Activated CD4-positive, alpha-beta T cell treated with anti-CD3 and anti-CD28 coated beads, Interleukin-2, amount 10 ng/mL, durations not matched to agents 24 days and 14 days (primary cell): ENCODE data around the gene PDXDC1. TPM values are rescaled to one million over a fixed set of nuclear protein-coding genes. Genes with fewer than 3 reads are reported as not detected.
"Not testable (repeated sequence)": the region's sequence is repeated elsewhere in the genome, so short reads cannot be mapped to it uniquely, and the experiment has no call there.

ENCODE experiments used
- DNase-seq: peaks from one replicate; pipeline ENCODE4 v3.0.0; 2022
- H3K27ac Mint-ChIP-seq: one replicate; pipeline ENCODE4 v1.8.0; 2022; ENCODE audit warnings: mild to moderate bottlenecking, mixed read lengths
- H3K27me3 Mint-ChIP-seq: one replicate; pipeline ENCODE4 v1.8.0; 2022; ENCODE audit warnings: mixed read lengths
- H3K36me3 Mint-ChIP-seq: one replicate; pipeline ENCODE4 v1.8.0; 2022; ENCODE audit warnings: low read depth, mild to moderate bottlenecking, mixed read lengths
- H3K4me1 Mint-ChIP-seq: one replicate; pipeline ENCODE4 v1.8.0; 2021; ENCODE audit warnings: mixed read lengths
- H3K4me3 Mint-ChIP-seq: one replicate; pipeline ENCODE4 v1.8.0; 2022; ENCODE audit warnings: mild to moderate bottlenecking, moderate library complexity, mixed read lengths
- H3K9me3 Mint-ChIP-seq: one replicate; pipeline ENCODE4 v1.8.0; 2021; ENCODE audit warnings: mixed read lengths
- intact Hi-C: fragments of 100-400 bp; cut with micrococcal nuclease; formaldehyde crosslinking; loops from one replicate; pipeline ENCODE4 v1.15.1; 2023
- total RNA-seq: library from RNA; stranded (reverse); gene quantifications from 2 replicates; pipeline ENCODE4 v1.2.3, GENCODE V29; 2022

Gene PDXDC1
- 55.6 and 56.1 TPM in 2 replicates for total RNA-seq

GRCh38 chr16:14974656-14975417, at the start of gene PDXDC1:
TSS of gene PDXDC1 (plus strand) at chr16:14975026. CDS start at chr16:14975200, 174 bp downstream.
- intact Hi-C loops = loop anchor here (1.0 kb wide), 1 partner anchor 81 kb away; the partner anchor contains the start of gene NTAN1
- H3K9me3 Mint-ChIP-seq, H3K27me3 Mint-ChIP-seq: not testable (repeated sequence)

GRCh38 chr16:14928064-14928714, 46.6 kb upstream of the PDXDC1 start:
- H3K4me3 Mint-ChIP-seq, H3K4me1 Mint-ChIP-seq, H3K9me3 Mint-ChIP-seq, H3K27me3 Mint-ChIP-seq, H3K27ac Mint-ChIP-seq, intact Hi-C loops, H3K36me3 Mint-ChIP-seq: not testable (repeated sequence)
- DNase-seq = peak; percentile 58

More at GRCh38 chr16:14974656-14975417, at the start of gene PDXDC1:
- peak within 1 kb of the TSS; percentile 87 for H3K4me3 Mint-ChIP-seq
- not testable (repeated sequence) for H3K4me1 Mint-ChIP-seq, H3K36me3 Mint-ChIP-seq
- H3K27ac Mint-ChIP-seq = peak within 1 kb of the TSS; percentile 76
- DNase-seq = peak; percentile 99

GRCh38 chr16:14929176-14929575, 45.6 kb upstream of the PDXDC1 start:
- DNase-seq, H3K36me3 Mint-ChIP-seq, intact Hi-C loops, H3K27me3 Mint-ChIP-seq, H3K9me3 Mint-ChIP-seq, H3K4me1 Mint-ChIP-seq, H3K27ac Mint-ChIP-seq, H3K4me3 Mint-ChIP-seq: not testable (repeated sequence)

GRCh38 chr16:14930246-14930645, 44.6 kb upstream of the PDXDC1 start:
- H3K4me1 Mint-ChIP-seq, DNase-seq, H3K36me3 Mint-ChIP-seq, H3K27ac Mint-ChIP-seq, H3K27me3 Mint-ChIP-seq, H3K9me3 Mint-ChIP-seq, H3K4me3 Mint-ChIP-seq, intact Hi-C loops: not testable (repeated sequence)

GRCh38 chr16:14930971-14931370, 43.9 kb upstream of the PDXDC1 start:
- not testable (repeated sequence) for H3K27me3 Mint-ChIP-seq, H3K36me3 Mint-ChIP-seq

GRCh38 chr16:14932581-14933375, 42.0 kb upstream of the PDXDC1 start:
- H3K4me1 Mint-ChIP-seq, H3K27ac Mint-ChIP-seq, H3K36me3 Mint-ChIP-seq, H3K4me3 Mint-ChIP-seq, intact Hi-C loops, H3K9me3 Mint-ChIP-seq, H3K27me3 Mint-ChIP-seq: not testable (repeated sequence)
- DNase-seq = peak; percentile 52

More at GRCh38 chr16:14930971-14931370, 43.9 kb upstream of the PDXDC1 start:
- intact Hi-C loops, H3K27ac Mint-ChIP-seq, DNase-seq, H3K9me3 Mint-ChIP-seq, H3K4me1 Mint-ChIP-seq, H3K4me3 Mint-ChIP-seq: not testable (repeated sequence)

- DNase-seq, intact Hi-C loops, H3K27ac Mint-ChIP-seq, H3K4me3 Mint-ChIP-seq, H3K27me3 Mint-ChIP-seq, H3K4me1 Mint-ChIP-seq, H3K36me3 Mint-ChIP-seq, H3K9me3 Mint-ChIP-seq: not testable (repeated sequence)
These were observed 37.7 kb upstream of the PDXDC1 start, which contains the start of gene NPIPA1 for GRCh38 chr16:14937143-14937542. TSS of gene NPIPA1 (plus strand) at chr16:14937443. CDS start at chr16:14937443, 0 bp downstream.

- H3K9me3 Mint-ChIP-seq, H3K36me3 Mint-ChIP-seq, H3K27ac Mint-ChIP-seq, H3K27me3 Mint-ChIP-seq, H3K4me3 Mint-ChIP-seq, DNase-seq, intact Hi-C loops, H3K4me1 Mint-ChIP-seq: not testable (repeated sequence)
These were observed 36.8 kb upstream of the PDXDC1 start for GRCh38 chr16:14937994-14938393.

GRCh38 chr16:14942686-14943085, 32.1 kb upstream of the PDXDC1 start:
- H3K27ac Mint-ChIP-seq, H3K9me3 Mint-ChIP-seq, H3K27me3 Mint-ChIP-seq, H3K4me3 Mint-ChIP-seq, H3K4me1 Mint-ChIP-seq, H3K36me3 Mint-ChIP-seq, intact Hi-C loops: not testable (repeated sequence)
- DNase-seq = peak; percentile 59

- H3K9me3 Mint-ChIP-seq = no peaks in the 10 kb centered on the region
- peaks cover 4% of the 10 kb centered on the region for H3K27me3 Mint-ChIP-seq
- DNase-seq = no peak
- H3K27ac Mint-ChIP-seq = no peak overlapping the region
- no peak overlapping the region for H3K4me3 Mint-ChIP-seq
- H3K4me1 Mint-ChIP-seq = no peaks in the 10 kb centered on the region
- intact Hi-C loops = no loop called here
- no peaks in the 10 kb centered on the region for H3K36me3 Mint-ChIP-seq
These were observed 19.1 kb upstream of the PDXDC1 start for GRCh38 chr16:14955546-14956231.

GRCh38 chr16:14957576-14958322, 17.1 kb upstream of the PDXDC1 start:
- Mint-ChIP-seq H3K27ac (no peak overlapping the region), H3K4me3 (no peak overlapping the region), H3K9me3 (no peaks in the 10 kb centered on the region), H3K36me3 (no peaks in the 10 kb centered on the region), H3K27me3 (peaks cover 11% of the 10 kb centered on the region), H3K4me1 (no peaks in the 10 kb centered on the region)
- intact Hi-C loops = no loop called here
- no peak for DNase-seq

GRCh38 chr16:14958323-14958600, 16.6 kb upstream of the PDXDC1 start:
- Mint-ChIP-seq H3K4me3 (no peak overlapping the region), H3K36me3 (no peaks in the 10 kb centered on the region), H3K27ac (no peak overlapping the region), H3K9me3 (no peaks in the 10 kb centered on the region), H3K27me3 (peaks cover 12% of the 10 kb centered on the region), H3K4me1 (no peaks in the 10 kb centered on the region)
- intact Hi-C loops = no loop called here
- DNase-seq = no peak

GRCh38 chr16:14958970-14959369, 15.9 kb upstream of the PDXDC1 start:
- Mint-ChIP-seq H3K4me1 (no peaks in the 10 kb centered on the region), H3K27me3 (peaks cover 16% of the 10 kb centered on the region), H3K4me3 (no peak overlapping the region), H3K27ac (no peak overlapping the region), H3K36me3 (no peaks in the 10 kb centered on the region), H3K9me3 (no peaks in the 10 kb centered on the region)
- intact Hi-C loops = no loop called here
- no peak for DNase-seq
